Activated naive CD8-positive, alpha-beta T cell (primary cell): ENCODE measurements around the gene B3GALT5.
"Not testable (repeated sequence)": the region's sequence is repeated elsewhere in the genome, so short reads cannot be mapped to it uniquely, and the experiment has no call there.

ENCODE experiments used
- H3K27ac Mint-ChIP-seq: one replicate; pipeline ENCODE4 v1.8.0; 2021; ENCODE audit warnings: mixed read lengths
- H3K27me3 Mint-ChIP-seq: one replicate; pipeline ENCODE4 v1.8.0; 2021; ENCODE audit warnings: mixed read lengths
- H3K36me3 Mint-ChIP-seq: one replicate; pipeline ENCODE4 v1.8.0; 2021; ENCODE audit warnings: mixed read lengths
- H3K4me1 Mint-ChIP-seq: one replicate; pipeline ENCODE4 v1.8.0; 2021; ENCODE audit warnings: low read depth, mixed read lengths
- H3K4me3 Mint-ChIP-seq: one replicate; pipeline ENCODE4 v1.8.0; 2021; ENCODE audit warnings: mild to moderate bottlenecking, mixed read lengths
- H3K9me3 Mint-ChIP-seq: one replicate; pipeline ENCODE4 v1.8.0; 2021; ENCODE audit warnings: low read depth, mixed read lengths

Gene B3GALT5

DNA sequence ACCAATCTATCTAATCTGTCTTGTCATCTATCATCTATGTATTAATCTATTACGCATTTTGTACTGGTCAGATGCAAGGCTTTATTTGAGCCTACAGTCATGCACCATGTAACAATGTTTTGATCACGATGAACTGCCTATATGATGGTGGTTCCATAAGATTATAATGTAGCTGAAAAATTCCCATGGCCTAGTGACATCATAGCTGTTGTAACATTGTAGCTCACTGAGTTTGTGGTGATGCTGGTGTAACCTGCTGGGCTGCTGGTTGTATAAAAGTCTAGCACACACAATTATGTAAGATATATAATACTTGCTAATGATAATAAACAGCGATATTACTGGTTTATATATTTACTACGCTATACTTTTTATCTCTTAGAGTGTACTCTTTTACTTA, 67.5 kb downstream of the B3GALT5 start:
- Mint-ChIP-seq H3K4me1 (no peaks in the 10 kb centered on the region), H3K9me3 (peaks cover 5% of the 10 kb centered on the region), H3K4me3 (no peak overlapping the region), H3K27ac (no peak overlapping the region), H3K27me3 (peaks cover 4% of the 10 kb centered on the region), H3K36me3 (no peaks in the 10 kb centered on the region)

GRCh38 chr21:39681257-39681656, 68.5 kb downstream of the B3GALT5 start:
- H3K27ac Mint-ChIP-seq, result no peak overlapping the region

GRCh38 chr21:39681845-39682244, 69.1 kb downstream of the B3GALT5 start:
- H3K9me3 Mint-ChIP-seq, result peaks cover 5% of the 10 kb centered on the region
- H3K4me3 Mint-ChIP-seq, result no peak overlapping the region
- peaks cover 2% of the 10 kb centered on the region for H3K27me3 Mint-ChIP-seq
- H3K36me3 Mint-ChIP-seq, result no peaks in the 10 kb centered on the region
- no peaks in the 10 kb centered on the region for H3K4me1 Mint-ChIP-seq
- no peak overlapping the region for H3K27ac Mint-ChIP-seq

More at GRCh38 chr21:39681257-39681656, 68.5 kb downstream of the B3GALT5 start:
- Mint-ChIP-seq H3K9me3 (peaks cover 5% of the 10 kb centered on the region), H3K4me1 (no peaks in the 10 kb centered on the region), H3K36me3 (no peaks in the 10 kb centered on the region), H3K27me3 (peaks cover 2% of the 10 kb centered on the region), H3K4me3 (no peak overlapping the region)

GRCh38 chr21:39685236-39685635, 72.5 kb downstream of the B3GALT5 start:
- Mint-ChIP-seq H3K4me1 (no peaks in the 10 kb centered on the region), H3K27ac (no peak overlapping the region), H3K4me3 (no peak overlapping the region), H3K27me3 (peaks cover 1% of the 10 kb centered on the region), H3K36me3 (no peaks in the 10 kb centered on the region), H3K9me3 (peaks cover 5% of the 10 kb centered on the region)

- H3K27me3 Mint-ChIP-seq, result peaks cover 1% of the 10 kb centered on the region
- H3K27ac Mint-ChIP-seq, result no peak overlapping the region
- no peaks in the 10 kb centered on the region for H3K4me1 Mint-ChIP-seq
- peaks cover 5% of the 10 kb centered on the region for H3K9me3 Mint-ChIP-seq
- H3K4me3 Mint-ChIP-seq, result no peak overlapping the region
- no peaks in the 10 kb centered on the region for H3K36me3 Mint-ChIP-seq
Measured at GRCh38 chr21:39685991-39686390, 73.3 kb downstream of the B3GALT5 start.

DNA sequence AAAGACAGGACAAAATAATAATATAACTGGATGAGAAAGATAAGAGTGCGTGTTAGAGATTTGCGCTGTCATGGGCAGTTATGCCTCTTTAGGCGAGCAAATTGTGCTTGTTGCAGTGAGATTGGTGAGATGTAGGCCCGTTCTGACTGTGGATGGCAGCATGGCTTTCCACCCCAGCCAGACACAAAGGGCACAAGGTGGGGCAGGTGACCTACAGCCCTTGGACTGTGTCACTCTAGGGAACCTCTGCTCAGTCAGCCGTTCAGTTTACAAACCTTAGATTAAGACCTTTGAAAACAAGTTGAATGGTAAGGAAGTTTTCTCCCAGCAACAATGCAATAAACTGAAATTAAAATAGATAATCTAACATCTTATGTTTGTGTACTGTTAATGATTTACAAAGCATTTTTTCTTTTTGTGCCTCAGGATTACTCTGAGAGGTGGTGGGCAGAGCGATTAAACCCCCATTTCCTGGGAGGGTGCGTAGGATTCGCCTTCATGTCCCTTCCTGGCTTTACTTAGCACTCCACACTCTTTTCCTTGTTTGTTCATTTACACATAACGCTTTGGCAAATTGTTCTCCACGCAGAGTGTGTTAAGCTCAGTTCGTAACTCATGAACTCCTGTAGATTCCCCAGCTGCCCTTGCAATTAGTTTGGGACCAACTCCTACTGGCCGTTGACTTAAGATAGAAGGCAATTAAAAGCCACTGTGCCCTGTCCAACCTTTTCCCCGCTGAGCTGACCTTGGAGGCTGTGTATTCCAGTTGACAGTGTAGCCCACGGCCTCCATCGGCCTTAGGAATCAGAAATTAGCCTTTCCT, 74.1 kb downstream of the B3GALT5 start:
- no peak overlapping the region for H3K27ac Mint-ChIP-seq
- no peak overlapping the region for H3K4me3 Mint-ChIP-seq
- peaks cover 5% of the 10 kb centered on the region for H3K9me3 Mint-ChIP-seq
- H3K36me3 Mint-ChIP-seq, result no peaks in the 10 kb centered on the region
- no peaks in the 10 kb centered on the region for H3K27me3 Mint-ChIP-seq
- H3K4me1 Mint-ChIP-seq, result no peaks in the 10 kb centered on the region

GRCh38 chr21:39688010-39688409, 75.3 kb downstream of the B3GALT5 start:
- peaks cover 3% of the 10 kb centered on the region for H3K27me3 Mint-ChIP-seq
- no peak overlapping the region for H3K4me3 Mint-ChIP-seq

DNA sequence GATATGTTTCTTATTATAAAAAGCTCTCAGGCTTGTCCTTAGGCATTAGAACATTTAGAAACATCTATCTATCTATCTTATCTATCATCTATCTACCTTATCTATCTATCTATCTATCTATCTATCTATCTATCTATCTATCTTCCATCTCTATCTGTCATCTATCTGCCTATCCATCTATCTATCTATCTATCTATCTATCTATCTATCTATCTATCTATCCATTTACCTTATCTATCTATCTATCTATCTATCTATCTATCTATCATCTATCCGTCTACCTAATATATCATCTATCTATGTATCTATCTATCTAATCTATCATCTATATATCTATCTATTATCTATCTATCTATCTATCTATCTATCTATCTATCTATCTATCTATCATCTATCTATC, 77.1 kb downstream of the B3GALT5 start:
- H3K27me3 Mint-ChIP-seq, H3K9me3 Mint-ChIP-seq, H3K27ac Mint-ChIP-seq, H3K4me1 Mint-ChIP-seq, H3K36me3 Mint-ChIP-seq, H3K4me3 Mint-ChIP-seq: not testable (repeated sequence)

More at GRCh38 chr21:39688010-39688409, 75.3 kb downstream of the B3GALT5 start:
- no peaks in the 10 kb centered on the region for H3K36me3 Mint-ChIP-seq
- H3K27ac Mint-ChIP-seq, result no peak overlapping the region
- no peaks in the 10 kb centered on the region for H3K4me1 Mint-ChIP-seq
- peaks cover 5% of the 10 kb centered on the region for H3K9me3 Mint-ChIP-seq

DNA sequence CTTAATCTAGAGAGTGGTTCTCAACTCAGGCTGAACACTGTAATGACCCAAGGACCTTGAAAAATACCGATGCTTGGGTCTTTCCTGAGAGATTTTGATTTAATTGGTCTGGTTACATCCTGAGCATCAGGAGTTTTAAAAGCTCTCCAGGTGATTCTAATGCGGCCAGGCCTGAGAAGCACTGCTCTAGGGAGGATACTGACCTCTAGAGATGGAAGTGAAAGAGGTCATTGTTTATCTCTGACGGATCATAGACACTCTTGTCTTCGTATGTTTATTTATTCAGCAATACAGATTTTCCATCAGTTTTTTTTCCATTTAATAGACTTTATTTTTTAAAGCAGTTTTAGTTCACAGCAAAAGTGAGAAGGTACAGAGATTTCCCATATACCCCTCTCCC, 77.7 kb downstream of the B3GALT5 start:
- Mint-ChIP-seq H3K27me3 (peaks cover 6% of the 10 kb centered on the region), H3K9me3 (no peaks in the 10 kb centered on the region), H3K27ac (no peak overlapping the region), H3K36me3 (no peaks in the 10 kb centered on the region), H3K4me3 (no peak overlapping the region), H3K4me1 (no peaks in the 10 kb centered on the region)

- no peaks in the 10 kb centered on the region for H3K36me3 Mint-ChIP-seq
- H3K4me1 Mint-ChIP-seq, result no peaks in the 10 kb centered on the region
- H3K4me3 Mint-ChIP-seq, result no peak overlapping the region
- H3K27me3 Mint-ChIP-seq, result peaks cover 10% of the 10 kb centered on the region
- H3K9me3 Mint-ChIP-seq, result no peaks in the 10 kb centered on the region
- H3K27ac Mint-ChIP-seq, result no peak overlapping the region
Measured at GRCh38 chr21:39694750-39695149, 82.0 kb downstream of the B3GALT5 start.

- no peak overlapping the region for H3K4me3 Mint-ChIP-seq
- H3K27ac Mint-ChIP-seq, result no peak overlapping the region
- H3K9me3 Mint-ChIP-seq, result no peaks in the 10 kb centered on the region
- no peaks in the 10 kb centered on the region for H3K36me3 Mint-ChIP-seq
- H3K4me1 Mint-ChIP-seq, result no peaks in the 10 kb centered on the region
- peaks cover 13% of the 10 kb centered on the region for H3K27me3 Mint-ChIP-seq
Measured at GRCh38 chr21:39696196-39696595, 83.5 kb downstream of the B3GALT5 start.

DNA sequence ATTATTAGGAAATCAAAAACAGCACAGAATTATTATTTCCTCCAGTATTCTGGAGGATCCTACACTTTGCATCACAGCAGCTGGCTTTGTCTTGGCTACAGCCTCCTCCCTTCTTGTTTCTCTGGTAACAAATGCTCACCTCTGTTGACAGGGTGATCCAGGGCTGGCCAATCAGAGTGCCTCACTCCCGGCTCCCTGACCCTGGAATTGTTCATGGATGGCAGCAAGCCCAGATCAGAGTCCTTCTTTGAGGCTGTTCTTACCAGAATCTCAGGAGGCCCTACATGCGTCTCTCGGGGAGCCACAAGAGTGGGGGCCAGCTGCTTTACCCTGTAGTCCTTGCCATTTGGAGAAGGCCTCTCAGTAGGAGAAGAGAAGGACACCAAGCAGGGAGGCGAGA, 83.9 kb downstream of the B3GALT5 start:
- Mint-ChIP-seq H3K27me3 (peaks cover 13% of the 10 kb centered on the region), H3K4me1 (no peaks in the 10 kb centered on the region), H3K9me3 (no peaks in the 10 kb centered on the region)

GRCh38 chr21:39700318-39700717, 87.6 kb downstream of the B3GALT5 start:
- peaks cover 2% of the 10 kb centered on the region for H3K36me3 Mint-ChIP-seq
- H3K4me1 Mint-ChIP-seq, result no peaks in the 10 kb centered on the region
- peaks cover 7% of the 10 kb centered on the region for H3K27me3 Mint-ChIP-seq
- no peak overlapping the region for H3K4me3 Mint-ChIP-seq
- no peak overlapping the region for H3K27ac Mint-ChIP-seq
- H3K9me3 Mint-ChIP-seq, result peaks cover 12% of the 10 kb centered on the region

More for the DNA sequence above, 83.9 kb downstream of the B3GALT5 start:
- Mint-ChIP-seq H3K4me3 (no peak overlapping the region), H3K36me3 (no peaks in the 10 kb centered on the region), H3K27ac (no peak overlapping the region)

DNA sequence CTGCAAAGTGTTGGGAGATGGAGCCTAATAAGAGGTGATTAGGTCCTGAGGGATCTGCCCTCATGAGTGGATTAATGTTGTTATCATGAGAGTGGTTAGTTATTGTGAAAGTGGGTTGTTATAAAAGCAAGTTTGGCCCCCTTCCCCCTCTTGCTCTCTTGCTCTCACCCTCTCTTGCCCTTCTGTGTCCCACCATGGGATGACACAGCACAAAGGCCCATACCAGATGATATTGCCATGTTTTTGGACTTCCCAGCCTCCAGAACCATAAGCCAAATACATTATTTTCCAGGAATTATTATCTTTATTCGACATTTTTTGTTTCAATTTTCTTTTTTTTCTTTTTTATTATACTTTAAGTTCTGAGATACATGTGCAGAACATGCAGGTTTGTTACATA, 90.8 kb downstream of the B3GALT5 start:
- H3K4me1 Mint-ChIP-seq, result no peaks in the 10 kb centered on the region
- H3K4me3 Mint-ChIP-seq, result no peak overlapping the region
- peaks cover 3% of the 10 kb centered on the region for H3K27me3 Mint-ChIP-seq

GRCh38 chr21:39705849-39706248, 93.1 kb downstream of the B3GALT5 start:
- no peak overlapping the region for H3K4me3 Mint-ChIP-seq
- H3K4me1 Mint-ChIP-seq, result no peaks in the 10 kb centered on the region
- no peaks in the 10 kb centered on the region for H3K27me3 Mint-ChIP-seq
- H3K36me3 Mint-ChIP-seq, result peaks cover 2% of the 10 kb centered on the region
- peaks cover 12% of the 10 kb centered on the region for H3K9me3 Mint-ChIP-seq
- no peak overlapping the region for H3K27ac Mint-ChIP-seq

More for the DNA sequence above, 90.8 kb downstream of the B3GALT5 start:
- Mint-ChIP-seq H3K36me3 (peaks cover 2% of the 10 kb centered on the region), H3K9me3 (peaks cover 12% of the 10 kb centered on the region), H3K27ac (no peak overlapping the region)

- H3K4me1 Mint-ChIP-seq, result no peaks in the 10 kb centered on the region
- peaks cover 2% of the 10 kb centered on the region for H3K36me3 Mint-ChIP-seq
- H3K27ac Mint-ChIP-seq, result no peak overlapping the region
- H3K9me3 Mint-ChIP-seq, result peaks cover 12% of the 10 kb centered on the region
- no peaks in the 10 kb centered on the region for H3K27me3 Mint-ChIP-seq
- no peak overlapping the region for H3K4me3 Mint-ChIP-seq
Measured at GRCh38 chr21:39707316-39707715, 94.6 kb downstream of the B3GALT5 start.
